HFF-Myc (cell line): ENCODE measurements around the gene NTM.

Experiments used
- DNase-seq: peaks from one replicate; pipeline ENCODE4 v3.0.0-alpha.2; 2011; ENCODE audit warnings: low read depth; ENCODE audit errors: extremely low read depth
- H3K4me3 ChIP-seq: replicated peaks from 2 replicates; pipeline ENCODE4 v1.5.1; 2011; ENCODE audit warnings: low read depth, mild to moderate bottlenecking, control low read depth, low read length
- TF ChIP-seq, protein P1 (sequence below): IDR thresholded peaks from 2 replicates; pipeline ENCODE4 v1.5.1; 2012; ENCODE audit warnings: mild to moderate bottlenecking, low read depth, low read length, control low read depth; ENCODE audit errors: missing control alignments

The NTM gene

DNA sequence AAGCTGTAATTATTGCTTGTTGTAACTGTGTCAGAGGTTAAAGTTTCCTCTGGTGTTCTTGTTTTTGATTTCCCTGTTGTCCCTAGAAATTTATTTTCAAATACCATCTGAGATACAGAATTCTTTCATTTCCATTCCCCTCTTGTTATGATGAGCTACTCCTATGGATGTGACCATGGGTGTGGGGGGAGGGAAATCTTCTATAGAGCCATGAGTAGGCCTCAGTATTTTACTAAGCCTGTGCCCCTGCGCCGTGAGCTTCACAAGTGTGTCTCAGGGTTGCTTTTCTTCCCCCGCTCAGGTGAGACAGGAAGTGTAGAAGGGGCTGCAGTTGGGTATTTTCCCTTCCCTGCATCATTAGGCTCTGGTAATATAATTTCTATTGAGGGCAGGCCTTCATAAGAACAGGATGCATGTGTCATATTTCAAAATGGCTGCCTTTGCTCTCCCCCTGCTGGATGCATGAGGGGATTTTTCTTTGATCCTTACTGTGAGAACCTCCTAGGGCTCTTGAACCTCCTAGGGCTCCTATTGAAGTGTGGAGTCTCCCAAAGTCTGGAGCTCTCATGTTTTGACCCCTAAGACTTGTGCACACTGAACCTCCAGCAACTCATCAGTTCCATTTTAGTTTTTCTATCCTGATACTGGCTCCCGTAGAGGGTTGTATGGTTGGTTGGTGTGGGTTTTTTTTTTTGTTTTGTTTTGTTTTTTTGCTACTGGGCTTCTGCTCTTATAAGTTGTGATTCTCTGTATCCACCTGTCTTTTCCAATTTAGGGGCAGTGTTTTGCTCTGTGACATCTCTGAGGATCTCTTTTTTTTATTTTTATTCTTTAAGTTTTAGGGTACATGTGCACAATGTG lies 658.2 kb downstream of the NTM start:
- DNase-seq = peak; percentile 36
- no peak overlapping the region for H3K4me3 ChIP-seq
- TF ChIP-seq, protein P1, sequence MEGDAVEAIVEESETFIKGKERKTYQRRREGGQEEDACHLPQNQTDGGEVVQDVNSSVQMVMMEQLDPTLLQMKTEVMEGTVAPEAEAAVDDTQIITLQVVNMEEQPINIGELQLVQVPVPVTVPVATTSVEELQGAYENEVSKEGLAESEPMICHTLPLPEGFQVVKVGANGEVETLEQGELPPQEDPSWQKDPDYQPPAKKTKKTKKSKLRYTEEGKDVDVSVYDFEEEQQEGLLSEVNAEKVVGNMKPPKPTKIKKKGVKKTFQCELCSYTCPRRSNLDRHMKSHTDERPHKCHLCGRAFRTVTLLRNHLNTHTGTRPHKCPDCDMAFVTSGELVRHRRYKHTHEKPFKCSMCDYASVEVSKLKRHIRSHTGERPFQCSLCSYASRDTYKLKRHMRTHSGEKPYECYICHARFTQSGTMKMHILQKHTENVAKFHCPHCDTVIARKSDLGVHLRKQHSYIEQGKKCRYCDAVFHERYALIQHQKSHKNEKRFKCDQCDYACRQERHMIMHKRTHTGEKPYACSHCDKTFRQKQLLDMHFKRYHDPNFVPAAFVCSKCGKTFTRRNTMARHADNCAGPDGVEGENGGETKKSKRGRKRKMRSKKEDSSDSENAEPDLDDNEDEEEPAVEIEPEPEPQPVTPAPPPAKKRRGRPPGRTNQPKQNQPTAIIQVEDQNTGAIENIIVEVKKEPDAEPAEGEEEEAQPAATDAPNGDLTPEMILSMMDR = peak; percentile 64

DNA sequence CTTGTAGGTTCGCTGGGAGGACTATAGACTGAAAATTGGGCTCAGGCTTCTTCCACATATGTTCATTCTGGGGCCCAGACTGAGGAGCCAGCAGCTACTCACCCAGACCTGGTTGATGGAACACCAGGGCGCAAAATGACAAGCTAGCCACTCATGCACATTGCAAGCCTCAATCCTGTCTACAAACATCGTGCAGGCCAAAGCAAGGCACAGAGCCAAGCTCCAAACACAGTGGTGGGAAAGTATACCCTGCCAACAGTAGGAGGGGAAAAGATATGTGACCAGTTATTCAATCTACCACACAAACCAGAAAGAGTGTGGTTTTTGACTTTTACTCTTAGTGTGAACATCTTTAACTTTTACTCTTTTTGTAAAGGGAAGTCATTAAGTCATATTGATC lies 660.5 kb downstream of the NTM start:
- DNase-seq = no peak
- no peak overlapping the region for H3K4me3 ChIP-seq
- TF ChIP-seq, protein P1 = no peak

DNA sequence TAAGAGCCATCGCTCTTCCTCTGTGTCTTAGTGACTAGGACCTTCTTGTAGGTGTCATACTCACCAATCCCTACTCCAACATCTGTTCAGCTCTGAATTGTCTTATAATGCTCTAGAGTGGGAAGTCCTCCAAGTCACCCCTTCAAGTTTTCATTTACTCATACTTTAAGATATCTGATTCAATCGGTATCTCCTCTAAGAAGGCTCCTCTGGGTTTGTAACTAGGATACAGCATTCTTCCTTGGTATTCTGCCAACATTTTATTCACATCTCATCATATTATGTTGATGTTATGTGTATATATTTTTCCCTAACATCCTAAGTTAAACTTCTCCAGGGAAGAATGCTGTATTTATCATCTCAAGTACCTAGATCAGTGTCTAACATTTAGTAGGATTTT lies 662.1 kb downstream of the NTM start:
- DNase-seq = no peak
- TF ChIP-seq, protein P1 = no peak
- no peak overlapping the region for H3K4me3 ChIP-seq

DNA sequence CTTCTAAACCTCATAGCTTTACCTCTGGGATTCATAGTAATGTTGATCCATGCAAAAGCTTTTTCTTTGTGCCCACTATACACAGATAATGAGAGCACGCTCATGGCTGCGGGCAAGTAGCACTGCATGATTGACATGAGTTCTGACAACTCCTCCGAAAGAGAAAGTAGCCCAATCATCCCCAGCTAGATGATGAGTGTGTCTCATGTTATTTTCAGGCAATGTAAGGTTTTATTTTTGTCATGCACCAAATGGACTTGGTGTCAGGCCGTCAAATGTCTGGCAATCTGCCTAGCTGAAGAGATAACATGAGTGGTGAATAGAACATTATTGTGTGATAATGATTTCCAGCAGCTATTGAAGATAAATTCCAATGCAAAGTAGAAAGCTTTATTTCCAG lies 662.6 kb downstream of the NTM start:
- no peak for DNase-seq
- TF ChIP-seq, protein P1 = no peak
- H3K4me3 ChIP-seq = no peak overlapping the region

DNA sequence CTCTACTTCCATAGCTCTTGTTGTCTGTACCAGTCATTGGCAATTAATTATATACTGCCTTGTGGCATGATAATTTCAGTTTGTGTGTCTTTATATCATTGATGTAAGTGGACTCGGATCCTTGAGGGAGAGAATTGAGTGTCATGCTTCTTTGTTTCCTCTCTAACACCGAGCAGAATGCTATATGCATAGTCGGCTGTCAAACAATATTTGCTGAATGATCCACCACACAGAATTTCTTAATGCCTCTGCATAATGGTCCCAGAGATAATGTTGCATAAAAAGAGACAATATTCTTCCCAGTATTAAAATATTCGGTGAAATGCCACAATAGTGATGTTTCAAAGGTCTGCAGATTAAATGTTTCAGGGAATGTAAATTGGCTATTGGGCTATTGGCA lies 664.8 kb downstream of the NTM start:
- DNase-seq = no peak
- TF ChIP-seq, protein P1 = no peak
- no peak overlapping the region for H3K4me3 ChIP-seq

DNA sequence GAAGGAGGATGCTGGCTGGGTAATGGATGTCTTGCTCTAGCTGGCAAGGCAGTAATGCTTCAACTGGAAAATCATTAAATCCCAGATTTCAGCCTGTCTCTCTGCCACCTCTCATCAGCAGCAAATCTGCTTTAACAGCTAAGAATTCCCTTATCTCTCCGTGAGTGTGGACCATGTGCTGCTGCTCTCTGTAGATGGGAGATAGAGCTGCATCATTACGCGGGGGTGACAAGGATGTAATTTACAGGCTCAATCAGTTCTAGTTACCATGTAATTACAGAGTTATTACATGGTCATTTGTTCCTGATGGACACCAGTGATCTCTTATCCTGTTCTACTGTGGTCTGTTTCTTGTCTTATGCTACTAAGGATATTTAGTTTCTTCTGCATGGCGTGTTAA lies 665.4 kb downstream of the NTM start:
- H3K4me3 ChIP-seq = no peak overlapping the region
- DNase-seq = no peak
- TF ChIP-seq, protein P1 = no peak
